ENCODE data around the gene CFAP52.
"Not testable (repeated sequence)": the region's sequence is repeated elsewhere in the genome, so short reads cannot be mapped to it uniquely, and the experiment has no call there.

The CFAP52 gene

GRCh38 chr17:9571201-9571600 lies 5.2 kb upstream of the CFAP52 start:
- DNase-seq (ENCODE audit: low spot score) = no peak

GRCh38 chr17:9575381-9576101 lies 901 bp upstream of the CFAP52 start, which contains the start of gene STX8:
STX8 (minus strand) TSS chr17:9575820; CDS start chr17:9575808, 12 bp downstream.
- peak; percentile 94 for DNase-seq (ENCODE audit: low spot score)

GRCh38 chr17:9577373-9577709 lies 899 bp downstream of the CFAP52 start:
- no peak for DNase-seq (ENCODE audit: low spot score)

GRCh38 chr17:9587969-9588656 lies 11.7 kb downstream of the CFAP52 start:
- DNase-seq (ENCODE audit: low spot score) = no peak

- no peak for DNase-seq (ENCODE audit: low spot score)
Observed at GRCh38 chr17:9594065-9594464, 17.6 kb downstream of the CFAP52 start.

GRCh38 chr17:9597638-9598037 lies 21.2 kb downstream of the CFAP52 start:
- not testable (repeated sequence) for DNase-seq (ENCODE audit: low spot score)

GRCh38 chr17:9598661-9599060 lies 22.2 kb downstream of the CFAP52 start:
- no peak for DNase-seq (ENCODE audit: low spot score)

GRCh38 chr17:9604583-9604982 lies 28.1 kb downstream of the CFAP52 start:
- not testable (repeated sequence) for DNase-seq (ENCODE audit: low spot score)

GRCh38 chr17:9606453-9606852 lies 30.0 kb downstream of the CFAP52 start:
- no peak for DNase-seq (ENCODE audit: low spot score)

GRCh38 chr17:9607058-9607457 lies 30.6 kb downstream of the CFAP52 start:
- DNase-seq (ENCODE audit: low spot score) = peak; percentile 10

GRCh38 chr17:9611557-9611956 lies 35.1 kb downstream of the CFAP52 start:
- no peak for DNase-seq (ENCODE audit: low spot score)

GRCh38 chr17:9612006-9612405 lies 35.6 kb downstream of the CFAP52 start:
- peak; percentile 15 for DNase-seq (ENCODE audit: low spot score)

- DNase-seq (ENCODE audit: low spot score) = no peak
Observed at GRCh38 chr17:9615486-9615885, 39.0 kb downstream of the CFAP52 start.

- DNase-seq (ENCODE audit: low spot score) = no peak
Observed at GRCh38 chr17:9622961-9623360, 46.5 kb downstream of the CFAP52 start.

- DNase-seq (ENCODE audit: low spot score) = no peak
Observed at GRCh38 chr17:9628509-9628908, 52.1 kb downstream of the CFAP52 start.

- DNase-seq (ENCODE audit: low spot score) = no peak
Observed at GRCh38 chr17:9632741-9633140, 56.3 kb downstream of the CFAP52 start.

GRCh38 chr17:9635340-9635739 lies 58.9 kb downstream of the CFAP52 start:
- no peak for DNase-seq (ENCODE audit: low spot score)

- no peak for DNase-seq (ENCODE audit: low spot score)
Observed at GRCh38 chr17:9636501-9636900, 60.1 kb downstream of the CFAP52 start.

GRCh38 chr17:9640388-9640787 lies 63.9 kb downstream of the CFAP52 start:
- not testable (repeated sequence) for DNase-seq (ENCODE audit: low spot score)

GRCh38 chr17:9643611-9644010 lies 67.2 kb downstream of the CFAP52 start:
- DNase-seq (ENCODE audit: low spot score) = no peak

GRCh38 chr17:9644910-9645751 lies 68.7 kb downstream of the CFAP52 start, which contains the start of gene USP43:
USP43 (plus strand) TSS chr17:9645517; CDS start chr17:9645633, 116 bp downstream.
- peak; percentile 54 for DNase-seq (ENCODE audit: low spot score)

- DNase-seq (ENCODE audit: low spot score) = peak; percentile 73
Observed at GRCh38 chr17:9645851-9646545, 69.6 kb downstream of the CFAP52 start.

Data from RKO (cell line).